ENCODE results near the gene TSPYL6. TPM values are rescaled to one million over a fixed set of nuclear protein-coding genes. Genes with fewer than 3 reads are reported as not detected.

Gene TSPYL6
- total RNA-seq, 2 donors from 2014 or later, result not detected

- Histone ChIP-seq H3K27me3 (no peaks in the 10 kb centered on the region), H3K36me3 (replicated peaks in 1 of 2; ENCODE audit: insufficient read depth in 1 of 2, low read depth in 2 of 2) (no peaks in the 10 kb centered on the region), H3K27ac (no peak overlapping the region), H3K4me3 (no peak overlapping the region), H3K4me1 (no peaks in the 10 kb centered on the region), H3K9me3 (no peaks in the 10 kb centered on the region)
- TF ChIP-seq POLR2A (IDR thresholded peaks at IDR 0.05), result no peak
- no peak for TF ChIP-seq CTCF (IDR thresholded peaks at IDR 0.05)
- no peak for DNase-seq
- intact Hi-C loops (cut with DNase I), result no loop called here
- ATAC-seq, result no peak
- WGBS, 2 donors, result 95 to 98% methylated on average over 4 of the region's 4 CpGs
These were observed 42.9 kb downstream of the TSPYL6 start for GRCh38 chr2:54213082-54213481.

GRCh38 chr2:54212456-54212855 is 43.6 kb downstream of the TSPYL6 start:
- H3K9me3 ChIP-seq, result no peaks in the 10 kb centered on the region
- H3K27ac ChIP-seq, result no peak overlapping the region
- intact Hi-C loops (cut with DNase I), result no loop called here
- H3K27me3 ChIP-seq, result no peaks in the 10 kb centered on the region
- DNase-seq (peak in 1 of 4 donors; percentile 13), ATAC-seq (no peak)
- WGBS, 2 donors, result 29 to 67% methylated on average over 1 of the region's 1 CpG
- H3K4me3 ChIP-seq, result no peak overlapping the region
- no peaks in the 10 kb centered on the region for H3K36me3 ChIP-seq (replicated peaks in 1 of 2; ENCODE audit: insufficient read depth in 1 of 2, low read depth in 2 of 2)
- no peak for TF ChIP-seq CTCF (IDR thresholded peaks at IDR 0.05)
- no peak for TF ChIP-seq POLR2A (IDR thresholded peaks at IDR 0.05)
- peaks cover 3% of the 10 kb centered on the region for H3K4me1 ChIP-seq

- H3K4me3 ChIP-seq, result no peak overlapping the region
- H3K27ac ChIP-seq, result no peak overlapping the region
- 91 to 93% methylated on average over 3 of the region's 3 CpGs for WGBS, 2 donors
- no peaks in the 10 kb centered on the region for H3K9me3 ChIP-seq
- no peak for ATAC-seq
- TF ChIP-seq POLR2A (IDR thresholded peaks at IDR 0.05) (no peak), CTCF (IDR thresholded peaks at IDR 0.05) (no peak)
- intact Hi-C loops (cut with DNase I), result no loop called here
- no peaks in the 10 kb centered on the region for H3K36me3 ChIP-seq (replicated peaks in 1 of 2; ENCODE audit: insufficient read depth in 1 of 2, low read depth in 2 of 2)
- H3K27me3 ChIP-seq, result no peaks in the 10 kb centered on the region
- no peak for DNase-seq
- peaks cover 3% of the 10 kb centered on the region for H3K4me1 ChIP-seq
These were observed 46.6 kb downstream of the TSPYL6 start for GRCh38 chr2:54209379-54209778.

GRCh38 chr2:54208364-54209240 is 47.4 kb downstream of the TSPYL6 start:
- 68 to 77% methylated on average over 1 of the region's 1 CpG for WGBS, 2 donors
- H3K27ac ChIP-seq, result no peak overlapping the region
- intact Hi-C loops (cut with DNase I), result no loop called here
- DNase-seq, result no peak
- no peaks in the 10 kb centered on the region for H3K9me3 ChIP-seq
- TF ChIP-seq CTCF (IDR thresholded peaks at IDR 0.05), result no peak
- TF ChIP-seq POLR2A (IDR thresholded peaks at IDR 0.05), result no peak
- H3K4me3 ChIP-seq, result no peak overlapping the region
- H3K36me3 ChIP-seq (replicated peaks in 1 of 2; ENCODE audit: insufficient read depth in 1 of 2, low read depth in 2 of 2), result no peaks in the 10 kb centered on the region
- H3K27me3 ChIP-seq, result no peaks in the 10 kb centered on the region
- ATAC-seq, result no peak
- H3K4me1 ChIP-seq, result peaks cover 3% of the 10 kb centered on the region

Data from body of pancreas (tissue), 4 donors.